ENCODE data around the gene SH3RF3. TPM values are rescaled to one million over a fixed set of nuclear protein-coding genes. Genes with fewer than 3 reads are reported as not detected.

SH3RF3 gene
- total RNA-seq, 1 donor from 2014 or later: 7.3 TPM

DNA sequence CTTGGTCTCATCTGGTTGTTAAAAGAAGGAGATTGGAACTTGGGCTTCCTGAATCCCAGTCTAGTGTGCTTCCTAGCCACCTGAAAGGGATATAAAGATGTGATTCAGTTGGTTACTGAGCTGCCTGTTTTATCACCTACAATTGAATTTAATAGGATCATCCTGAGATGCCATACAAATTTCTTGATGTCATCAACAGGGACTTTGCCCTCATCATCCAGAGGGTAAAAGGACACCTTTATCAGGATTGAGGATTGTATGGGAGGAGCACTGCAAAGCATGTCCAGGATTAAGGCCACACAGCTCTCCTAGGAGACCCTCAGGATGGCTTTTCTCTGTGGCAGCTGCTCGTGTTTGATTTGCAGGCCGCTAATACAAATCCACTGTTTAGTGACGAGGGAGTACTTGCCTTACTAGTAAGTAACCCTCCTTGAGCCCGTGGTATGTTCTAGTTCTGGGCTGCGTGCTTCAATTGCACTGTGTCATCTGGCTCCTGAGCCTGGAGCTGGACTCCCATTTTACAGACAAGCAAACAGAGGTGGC lies 28.6 kb downstream of the SH3RF3 start:
- Mint-ChIP-seq H3K9me3 (ENCODE audit: unreplicated experiment) (peaks cover 3% of the 10 kb centered on the region), H3K4me1 (ENCODE audit: low read depth, unreplicated experiment) (no peaks in the 10 kb centered on the region), H3K36me3 (ENCODE audit: low read depth, unreplicated experiment) (peaks cover 10% of the 10 kb centered on the region), H3K27ac (ENCODE audit: unreplicated experiment) (no peak overlapping the region), H3K4me3 (ENCODE audit: unreplicated experiment) (no peak overlapping the region), H3K27me3 (ENCODE audit: low read depth, unreplicated experiment) (peaks cover 28% of the 10 kb centered on the region)
- TF ChIP-seq, protein P1, sequence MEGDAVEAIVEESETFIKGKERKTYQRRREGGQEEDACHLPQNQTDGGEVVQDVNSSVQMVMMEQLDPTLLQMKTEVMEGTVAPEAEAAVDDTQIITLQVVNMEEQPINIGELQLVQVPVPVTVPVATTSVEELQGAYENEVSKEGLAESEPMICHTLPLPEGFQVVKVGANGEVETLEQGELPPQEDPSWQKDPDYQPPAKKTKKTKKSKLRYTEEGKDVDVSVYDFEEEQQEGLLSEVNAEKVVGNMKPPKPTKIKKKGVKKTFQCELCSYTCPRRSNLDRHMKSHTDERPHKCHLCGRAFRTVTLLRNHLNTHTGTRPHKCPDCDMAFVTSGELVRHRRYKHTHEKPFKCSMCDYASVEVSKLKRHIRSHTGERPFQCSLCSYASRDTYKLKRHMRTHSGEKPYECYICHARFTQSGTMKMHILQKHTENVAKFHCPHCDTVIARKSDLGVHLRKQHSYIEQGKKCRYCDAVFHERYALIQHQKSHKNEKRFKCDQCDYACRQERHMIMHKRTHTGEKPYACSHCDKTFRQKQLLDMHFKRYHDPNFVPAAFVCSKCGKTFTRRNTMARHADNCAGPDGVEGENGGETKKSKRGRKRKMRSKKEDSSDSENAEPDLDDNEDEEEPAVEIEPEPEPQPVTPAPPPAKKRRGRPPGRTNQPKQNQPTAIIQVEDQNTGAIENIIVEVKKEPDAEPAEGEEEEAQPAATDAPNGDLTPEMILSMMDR (IDR thresholded peaks at IDR 0.05; ENCODE audit: insufficient read depth, low read depth, low read length): no peak
- TF ChIP-seq EZH2 (IDR thresholded peaks at IDR 0.05; ENCODE audit: insufficient read depth, low read length): no peak
- Histone ChIP-seq H3K79me2 (ENCODE audit: insufficient read depth, low read length) (peaks cover 21% of the 10 kb centered on the region), H2AFZ (ENCODE audit: low read depth, low read length) (no peak overlapping the region), H3K4me1 (ENCODE audit: insufficient read depth, low read length) (no peaks in the 10 kb centered on the region), H3K4me2 (ENCODE audit: low read length) (no peak overlapping the region), H3K9me3 (ENCODE audit: insufficient read depth, low read depth, low read length) (no peaks in the 10 kb centered on the region), H3K27ac (ENCODE audit: low read depth, low read length) (no peak overlapping the region), H3K27me3 (ENCODE audit: insufficient read depth, low read length) (no peaks in the 10 kb centered on the region), H4K20me1 (ENCODE audit: insufficient read depth, low read length) (peaks cover 54% of the 10 kb centered on the region), H3K36me3 (ENCODE audit: insufficient read depth, low read length) (no peaks in the 10 kb centered on the region), H3K4me3 (ENCODE audit: insufficient read depth, low read depth, low read length) (no peak overlapping the region), H3K9ac (ENCODE audit: low read length) (no peak overlapping the region)
- DNase-seq (ENCODE audit: low read depth) (no peak), FAIRE-seq (no peak)

DNA sequence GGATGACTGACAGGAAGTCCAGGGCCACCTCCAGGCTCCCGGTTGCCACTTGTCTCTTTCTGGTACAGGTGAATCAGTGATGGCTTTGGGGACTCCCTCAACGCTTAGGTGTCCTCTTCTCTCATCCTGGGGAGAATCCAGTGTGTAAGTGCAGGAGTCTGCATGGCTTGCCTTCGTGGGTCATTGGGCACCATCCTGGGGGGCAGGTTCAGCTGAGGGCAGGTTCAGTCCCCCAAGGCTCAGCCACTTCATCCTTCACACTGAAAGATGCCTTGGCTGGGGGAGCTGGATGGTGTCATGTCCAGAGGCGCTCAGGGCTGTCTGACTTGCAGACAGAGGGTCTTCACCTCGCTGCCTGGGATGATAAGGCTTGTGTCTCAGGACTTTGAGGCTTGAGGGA lies 29.2 kb downstream of the SH3RF3 start:
- FAIRE-seq: no peak
- Histone ChIP-seq H3K9me3 (ENCODE audit: insufficient read depth, low read depth, low read length) (no peaks in the 10 kb centered on the region), H3K9ac (ENCODE audit: low read length) (no peak overlapping the region), H3K36me3 (ENCODE audit: insufficient read depth, low read length) (no peaks in the 10 kb centered on the region), H3K27me3 (ENCODE audit: insufficient read depth, low read length) (no peaks in the 10 kb centered on the region), H4K20me1 (ENCODE audit: insufficient read depth, low read length) (peaks cover 54% of the 10 kb centered on the region), H3K4me1 (ENCODE audit: insufficient read depth, low read length) (peaks cover 5% of the 10 kb centered on the region), H3K79me2 (ENCODE audit: insufficient read depth, low read length) (peaks cover 21% of the 10 kb centered on the region), H2AFZ (ENCODE audit: low read depth, low read length) (no peak overlapping the region), H3K4me3 (ENCODE audit: insufficient read depth, low read depth, low read length) (no peak overlapping the region), H3K4me2 (ENCODE audit: low read length) (no peak overlapping the region), H3K27ac (ENCODE audit: low read depth, low read length) (no peak overlapping the region)
- Mint-ChIP-seq H3K27ac (ENCODE audit: unreplicated experiment) (no peak overlapping the region), H3K9me3 (ENCODE audit: unreplicated experiment) (peaks cover 3% of the 10 kb centered on the region), H3K4me1 (ENCODE audit: low read depth, unreplicated experiment) (no peaks in the 10 kb centered on the region), H3K4me3 (ENCODE audit: unreplicated experiment) (no peak overlapping the region), H3K36me3 (ENCODE audit: low read depth, unreplicated experiment) (peaks cover 10% of the 10 kb centered on the region), H3K27me3 (ENCODE audit: low read depth, unreplicated experiment) (peaks cover 28% of the 10 kb centered on the region)
- TF ChIP-seq, protein P1 (IDR thresholded peaks at IDR 0.05; ENCODE audit: insufficient read depth, low read depth, low read length): no peak
- TF ChIP-seq EZH2 (IDR thresholded peaks at IDR 0.05; ENCODE audit: insufficient read depth, low read length): no peak
- DNase-seq (ENCODE audit: low read depth): no peak

DNA sequence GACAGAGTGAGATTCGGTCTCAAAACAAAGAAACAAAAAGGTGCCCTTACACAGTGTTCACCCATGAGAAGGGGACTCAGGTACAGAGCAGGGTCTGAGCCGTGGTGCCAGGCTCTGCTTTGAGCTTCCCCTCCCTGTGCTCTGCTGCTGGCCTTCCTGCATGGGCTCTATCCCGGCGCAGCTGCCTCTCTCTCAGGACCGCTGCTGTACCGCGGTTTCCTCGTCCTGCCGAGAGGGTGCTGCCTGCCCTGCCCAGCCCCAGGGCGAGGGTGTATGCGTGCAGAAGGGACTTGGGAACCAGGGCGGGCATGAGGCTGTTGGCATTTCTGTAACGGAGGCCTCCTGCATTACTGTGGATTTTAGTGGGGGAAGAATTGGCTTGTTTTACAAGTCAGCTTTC lies 30.1 kb downstream of the SH3RF3 start:
- H4K20me1 ChIP-seq (ENCODE audit: insufficient read depth, low read length): peaks cover 54% of the 10 kb centered on the region

More for the DNA sequence above, 30.1 kb downstream of the SH3RF3 start:
- peaks cover 3% of the 10 kb centered on the region for H3K9me3 Mint-ChIP-seq (ENCODE audit: unreplicated experiment)
- TF ChIP-seq, protein P1 (IDR thresholded peaks at IDR 0.05; ENCODE audit: insufficient read depth, low read depth, low read length): no peak
- no peak for TF ChIP-seq EZH2 (IDR thresholded peaks at IDR 0.05; ENCODE audit: insufficient read depth, low read length)
- no peak overlapping the region for H3K9ac ChIP-seq (ENCODE audit: low read length)
- peaks cover 28% of the 10 kb centered on the region for H3K27me3 Mint-ChIP-seq (ENCODE audit: low read depth, unreplicated experiment)
- peaks cover 5% of the 10 kb centered on the region for H3K4me1 Mint-ChIP-seq (ENCODE audit: low read depth, unreplicated experiment)
- H2AFZ ChIP-seq (ENCODE audit: low read depth, low read length): no peak overlapping the region
- H3K27ac Mint-ChIP-seq (ENCODE audit: unreplicated experiment): no peak overlapping the region
- no peaks in the 10 kb centered on the region for H3K9me3 ChIP-seq (ENCODE audit: insufficient read depth, low read depth, low read length)
- DNase-seq (ENCODE audit: low read depth) (no peak), FAIRE-seq (no peak)
- H3K4me3 Mint-ChIP-seq (ENCODE audit: unreplicated experiment): no peak overlapping the region
- H3K4me2 ChIP-seq (ENCODE audit: low read length): no peak overlapping the region
- peaks cover 12% of the 10 kb centered on the region for H3K36me3 Mint-ChIP-seq (ENCODE audit: low read depth, unreplicated experiment)
- no peaks in the 10 kb centered on the region for H3K36me3 ChIP-seq (ENCODE audit: insufficient read depth, low read length)
- no peaks in the 10 kb centered on the region for H3K27me3 ChIP-seq (ENCODE audit: insufficient read depth, low read length)
- no peak overlapping the region for H3K27ac ChIP-seq (ENCODE audit: low read depth, low read length)
- H3K4me3 ChIP-seq (ENCODE audit: insufficient read depth, low read depth, low read length): no peak overlapping the region
- H3K79me2 ChIP-seq (ENCODE audit: insufficient read depth, low read length): peaks cover 17% of the 10 kb centered on the region
- H3K4me1 ChIP-seq (ENCODE audit: insufficient read depth, low read length): peaks cover 6% of the 10 kb centered on the region
